Suprapubic skin (tissue), 4 donors: ENCODE measurements around the gene BMF.

ENCODE experiments used
- POLR2A ChIP-seq, 2 donors: fragments of 450-650 bp; IDR thresholded peaks; one replicate each; pipeline ENCODE4 v1.6.1; 2017; ENCODE audit warnings: antibody characterized with exemption in 2 of 2, mild to moderate bottlenecking in 2 of 2, moderate library complexity in 2 of 2
- POLR2AphosphoS5 ChIP-seq, 3 donors: sonication (generic); formaldehyde crosslinking; IDR thresholded peaks; one replicate each; pipeline ENCODE4 v1.6.1; 2017; ENCODE audit warnings: antibody characterized with exemption in 3 of 3

DNA sequence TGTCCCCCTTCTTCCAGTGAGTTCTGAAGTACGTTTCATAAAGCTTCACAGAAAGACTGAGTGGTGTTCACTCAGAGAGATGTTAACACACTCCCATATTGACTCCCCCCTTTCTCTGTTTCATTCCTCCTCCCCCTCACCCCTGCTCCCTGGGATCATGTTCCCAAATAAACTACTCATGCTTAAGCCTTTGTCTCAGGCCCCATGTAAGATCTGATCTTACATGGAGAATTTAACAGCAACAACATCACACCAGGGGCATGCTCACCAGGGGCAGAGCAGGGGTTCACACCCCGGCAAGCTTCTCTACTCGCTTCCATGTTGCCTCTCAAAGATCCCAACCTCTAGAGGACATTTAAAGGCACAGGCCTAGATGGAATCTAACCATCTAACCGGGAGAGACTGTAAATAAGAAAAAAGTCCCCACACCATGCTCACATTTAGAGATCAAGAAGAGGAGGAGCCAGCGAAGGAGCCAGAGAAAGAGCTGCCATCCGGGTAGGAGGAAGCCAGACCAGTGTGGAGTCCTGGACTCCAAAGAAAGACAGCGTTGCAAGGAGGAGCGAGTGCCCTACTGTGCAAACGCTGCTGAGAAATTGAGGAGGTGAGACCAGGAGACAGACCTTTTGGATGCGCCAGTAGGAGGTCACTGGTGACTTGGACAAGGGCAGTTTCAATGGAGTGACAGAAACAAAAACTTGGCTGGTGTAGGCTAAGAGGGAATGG, 48.3 kb downstream of the BMF start:
- TF ChIP-seq POLR2A (IDR thresholded peaks at IDR 0.05) (no peak), POLR2AphosphoS5 (IDR thresholded peaks at IDR 0.05) (no peak)
